IPS-18c (cell line): Measurements from ENCODE around the gene PRKAR2B.
A peak's percentile ranks its signal among the peaks of the same experiment; 100 is the strongest.
"Not testable (repeated sequence)": the region's sequence is repeated elsewhere in the genome, so short reads cannot be mapped to it uniquely, and the experiment has no call there.

Experiments used
- H3K4me3 ChIP-seq: 2 replicates; pipeline ENCODE4 v1.7.0; 2013; ENCODE audit warnings: low read depth, mild to moderate bottlenecking, low read length, moderate library complexity; ENCODE audit not compliant: insufficient read depth
- H3K9me3 ChIP-seq: one replicate; pipeline ENCODE4 v1.6.1; 2013; ENCODE audit warnings: mild to moderate bottlenecking, low read length, moderate library complexity; ENCODE audit not compliant: control insufficient read depth, insufficient read depth

PRKAR2B gene

GRCh38 chr7:107042326-107042910 is 2.1 kb upstream of the PRKAR2B start:
- H3K9me3 ChIP-seq, H3K4me3 ChIP-seq: not testable (repeated sequence)

- Histone ChIP-seq H3K4me3 (no peak overlapping the region), H3K9me3 (no peaks in the 10 kb centered on the region)
These were observed 1.0 kb upstream of the PRKAR2B start for GRCh38 chr7:107043491-107043890.

GRCh38 chr7:107043921-107044346 is 571 bp upstream of the PRKAR2B start:
- Histone ChIP-seq H3K4me3 (peak overlapping the region; percentile 59), H3K9me3 (no peaks in the 10 kb centered on the region)

GRCh38 chr7:107045195-107045960 is 873 bp downstream of the PRKAR2B start:
- H3K9me3 ChIP-seq: no peaks in the 10 kb centered on the region
- H3K4me3 ChIP-seq: peak overlapping the region; percentile 91

GRCh38 chr7:107045980-107046379 is 1.5 kb downstream of the PRKAR2B start:
- Histone ChIP-seq H3K9me3 (no peaks in the 10 kb centered on the region), H3K4me3 (peak overlapping the region; percentile 91; the same call in 1 of the 2 replicates)

GRCh38 chr7:107046491-107047259 is 2.2 kb downstream of the PRKAR2B start:
- no peaks in the 10 kb centered on the region for H3K9me3 ChIP-seq
- no peak overlapping the region for H3K4me3 ChIP-seq

GRCh38 chr7:107047902-107048782 is 3.6 kb downstream of the PRKAR2B start:
- Histone ChIP-seq H3K9me3 (no peaks in the 10 kb centered on the region), H3K4me3 (no peak overlapping the region)

- Histone ChIP-seq H3K9me3 (no peaks in the 10 kb centered on the region), H3K4me3 (no peak overlapping the region)
These were observed 4.4 kb downstream of the PRKAR2B start for GRCh38 chr7:107048783-107049418.

GRCh38 chr7:107049480-107049879 is 5.0 kb downstream of the PRKAR2B start:
- no peaks in the 10 kb centered on the region for H3K9me3 ChIP-seq
- H3K4me3 ChIP-seq: no peak overlapping the region

- Histone ChIP-seq H3K4me3 (no peak overlapping the region), H3K9me3 (no peaks in the 10 kb centered on the region)
These were observed 5.5 kb downstream of the PRKAR2B start for GRCh38 chr7:107049971-107050532.

- Histone ChIP-seq H3K9me3 (no peaks in the 10 kb centered on the region), H3K4me3 (no peak overlapping the region)
These were observed 6.9 kb downstream of the PRKAR2B start for GRCh38 chr7:107051376-107051775.

GRCh38 chr7:107054965-107055364 is 10.5 kb downstream of the PRKAR2B start:
- not testable (repeated sequence) for H3K4me3 ChIP-seq

GRCh38 chr7:107056058-107056457 is 11.6 kb downstream of the PRKAR2B start:
- not testable (repeated sequence) for H3K9me3 ChIP-seq, H3K4me3 ChIP-seq

More at GRCh38 chr7:107054965-107055364, 10.5 kb downstream of the PRKAR2B start:
- not testable (repeated sequence) for H3K9me3 ChIP-seq

- no peak overlapping the region for H3K4me3 ChIP-seq
- no peaks in the 10 kb centered on the region for H3K9me3 ChIP-seq
These were observed 12.4 kb downstream of the PRKAR2B start for GRCh38 chr7:107056728-107057473.

GRCh38 chr7:107057474-107057833 is 12.9 kb downstream of the PRKAR2B start:
- H3K4me3 ChIP-seq: no peak overlapping the region
- H3K9me3 ChIP-seq: no peaks in the 10 kb centered on the region

- no peak overlapping the region for H3K4me3 ChIP-seq
- no peaks in the 10 kb centered on the region for H3K9me3 ChIP-seq
These were observed 15.0 kb downstream of the PRKAR2B start for GRCh38 chr7:107059468-107059867.
